ENCODE results near the gene M6PR. TPM values are rescaled to one million over a fixed set of nuclear protein-coding genes. Genes with fewer than 3 reads are reported as not detected.

Gene M6PR
- total and polyA plus RNA-seq, 10 of the 15 experiments (the other 5 are each of a cell fraction or from before 2014, with no cell fraction given): 65.4 to 209 (median 139) TPM

DNA sequence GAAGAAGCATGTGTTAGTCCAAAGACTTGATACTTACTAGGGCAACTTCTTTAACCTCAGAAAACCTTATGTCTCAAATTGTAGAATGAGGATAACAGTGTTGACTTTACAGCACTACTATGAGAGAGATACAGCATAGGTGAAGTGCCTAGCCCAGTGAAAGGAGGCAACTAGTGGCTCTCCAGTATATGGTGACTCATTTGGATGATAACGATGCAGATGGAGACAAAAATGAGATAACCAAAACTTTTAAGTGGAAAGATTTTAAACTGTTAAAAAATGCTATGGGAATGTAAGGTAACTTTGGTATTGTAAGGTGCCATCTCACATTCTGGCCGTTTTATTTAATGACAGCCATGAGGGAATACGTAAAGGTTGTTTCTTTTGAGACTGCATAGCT is 32.4 kb downstream of the M6PR start:
- Histone ChIP-seq H3K4me2 (ENCODE audit: control insufficient read depth, insufficient read depth) (no peak overlapping the region), H4K20me1 (ENCODE audit: control insufficient read depth, insufficient read depth) (no peaks in the 10 kb centered on the region), H3K36me3 (ENCODE audit: control insufficient read depth in 2 of 2, insufficient read depth in 2 of 2, low read length in 1 of 2) (no peaks in the 10 kb centered on the region), H3K9ac (ENCODE audit: control insufficient read depth, insufficient read depth, low read length) (no peak overlapping the region), H2AFZ (ENCODE audit: control insufficient read depth, low read depth, low read length) (no peak overlapping the region), H3K79me2 (ENCODE audit: control insufficient read depth, insufficient read depth, low read length) (no peaks in the 10 kb centered on the region), H3K27me3 (replicated peaks in 1 of 2; ENCODE audit: control insufficient read depth in 2 of 2, insufficient read depth in 2 of 2, low read length in 1 of 2) (no peaks in the 10 kb centered on the region; a peak in 1 of 4 replicates), H3K4me3 (no peak overlapping the region), H3K4me1 (ENCODE audit: control insufficient read depth, insufficient read depth, low read length) (peaks cover 4% of the 10 kb centered on the region), H3K27ac (ENCODE audit: control insufficient read depth, insufficient read depth) (no peak overlapping the region), H3K9me3 (replicated peaks; ENCODE audit: control insufficient read depth, insufficient read depth, low read length) (no peaks in the 10 kb centered on the region)
- CTCF ChIA-PET: interaction anchor here (1.3 kb wide), 2 partner anchors 26 to 33 kb away, joined by 4 read pairs; partner anchors contain the start of gene M6PR
- SMC1A ChIA-PET (ENCODE audit: uncharacterized antibody, unreplicated experiment): interaction anchor here (1.2 to 1.3 kb wide), 2 partner anchors 9 to 122 kb away, joined by 3 read pairs; no protein-coding TSS in a partner anchor
- RAD21 ChIA-PET (ENCODE audit: unreplicated experiment): no interaction called here
- WGBS (ENCODE audit: insufficient coverage, insufficient replicate concordance, low lambda C conversion rate, missing lambda C conversion rate): 51% methylated on average over 3 of the region's 3 CpGs
- FAIRE-seq (no peak), ATAC-seq (no peak), DNase-seq (ENCODE audit: low read depth, low spot score) (no peak)
- in situ Hi-C loops (cut with MboI): no loop called here
- intact Hi-C loops (cut with micrococcal nuclease; ENCODE audit: unreplicated experiment): loop anchor here (2.0 to 10.0 kb wide), 2 partner anchors 30 to 128 kb away; no protein-coding TSS in a partner anchor
- TF ChIP-seq SREBF1 (IDR thresholded peaks at IDR 0.05; ENCODE audit: low read length) (no peak), PAX5 (IDR thresholded peaks at IDR 0.05; ENCODE audit: borderline replicate concordance, low read depth, low read length) (no peak), ASH2L (IDR thresholded peaks at IDR 0.05; ENCODE audit: borderline replicate concordance, low read depth) (no peak), EED (IDR thresholded peaks at IDR 0.05; ENCODE audit: low read depth) (no peak), SIN3A (IDR thresholded peaks at IDR 0.05; ENCODE audit: low read depth, low read length) (no peak), RFX5 (IDR thresholded peaks at IDR 0.05; ENCODE audit: low read depth, low read length) (no peak), EZH2 (IDR thresholded peaks at IDR 0.05; ENCODE audit: borderline replicate concordance, control insufficient read depth, low read depth, low read length) (no peak), NRF1 (conservative IDR thresholded peaks at IDR 0.05; ENCODE audit: low read depth, low read length) (no peak)
- TF ChIP-seq, protein P1, sequence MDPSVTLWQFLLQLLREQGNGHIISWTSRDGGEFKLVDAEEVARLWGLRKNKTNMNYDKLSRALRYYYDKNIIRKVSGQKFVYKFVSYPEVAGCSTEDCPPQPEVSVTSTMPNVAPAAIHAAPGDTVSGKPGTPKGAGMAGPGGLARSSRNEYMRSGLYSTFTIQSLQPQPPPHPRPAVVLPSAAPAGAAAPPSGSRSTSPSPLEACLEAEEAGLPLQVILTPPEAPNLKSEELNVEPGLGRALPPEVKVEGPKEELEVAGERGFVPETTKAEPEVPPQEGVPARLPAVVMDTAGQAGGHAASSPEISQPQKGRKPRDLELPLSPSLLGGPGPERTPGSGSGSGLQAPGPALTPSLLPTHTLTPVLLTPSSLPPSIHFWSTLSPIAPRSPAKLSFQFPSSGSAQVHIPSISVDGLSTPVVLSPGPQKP (IDR thresholded peaks at IDR 0.05; ENCODE audit: low read depth, low read length): no peak
- TF ChIP-seq, protein P2, sequence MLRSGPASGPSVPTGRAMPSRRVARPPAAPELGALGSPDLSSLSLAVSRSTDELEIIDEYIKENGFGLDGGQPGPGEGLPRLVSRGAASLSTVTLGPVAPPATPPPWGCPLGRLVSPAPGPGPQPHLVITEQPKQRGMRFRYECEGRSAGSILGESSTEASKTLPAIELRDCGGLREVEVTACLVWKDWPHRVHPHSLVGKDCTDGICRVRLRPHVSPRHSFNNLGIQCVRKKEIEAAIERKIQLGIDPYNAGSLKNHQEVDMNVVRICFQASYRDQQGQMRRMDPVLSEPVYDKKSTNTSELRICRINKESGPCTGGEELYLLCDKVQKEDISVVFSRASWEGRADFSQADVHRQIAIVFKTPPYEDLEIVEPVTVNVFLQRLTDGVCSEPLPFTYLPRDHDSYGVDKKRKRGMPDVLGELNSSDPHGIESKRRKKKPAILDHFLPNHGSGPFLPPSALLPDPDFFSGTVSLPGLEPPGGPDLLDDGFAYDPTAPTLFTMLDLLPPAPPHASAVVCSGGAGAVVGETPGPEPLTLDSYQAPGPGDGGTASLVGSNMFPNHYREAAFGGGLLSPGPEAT (IDR thresholded peaks at IDR 0.05; ENCODE audit: low read depth): no peak
- no TSS peak for BruUV-seq (replicated peaks)
- POLR2A ChIA-PET: interaction anchor here (0.6 kb wide), 2 partner anchors 30 to 33 kb away, joined by 3 to 4 read pairs; partner anchors contain the start of gene M6PR

Data from GM12878 (cell line).